ENCODE data around the gene JDP2. TPM values are rescaled to one million over a fixed set of nuclear protein-coding genes. Genes with fewer than 3 reads are reported as not detected.

JDP2 gene
- total and polyA plus RNA-seq, 2 of the 4 experiments (the other 2 are of a cell fraction): 35.7 to 38.4 TPM

DNA sequence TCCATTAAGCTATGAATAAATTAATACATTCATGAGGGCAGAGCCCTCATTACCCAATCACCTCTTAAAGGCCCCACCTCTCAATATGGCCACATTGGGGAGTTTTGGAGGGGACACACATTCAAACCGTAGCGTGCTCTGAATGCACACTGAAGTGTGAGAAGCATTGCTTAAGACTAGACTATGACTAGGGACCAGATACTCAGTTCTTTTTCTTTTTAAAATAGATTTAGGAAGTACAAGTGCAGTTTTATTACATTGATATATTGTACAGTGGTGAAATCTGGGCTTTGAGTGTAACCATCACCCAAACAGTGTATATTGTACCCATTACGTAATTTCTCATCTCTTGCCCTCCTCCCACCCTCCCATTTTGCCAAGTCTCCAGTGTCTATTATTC, 21.0 kb upstream of the JDP2 start:
- H3K23ac ChIP-seq (ENCODE audit: low read depth, low read length): no peak overlapping the region
- no peaks in the 10 kb centered on the region; the same call in 1 of the 2 replicates for H3K9me1 ChIP-seq (ENCODE audit: insufficient read depth, low read length)
- no peaks in the 10 kb centered on the region; the same call in 1 of the 2 replicates for H3K4me1 ChIP-seq (ENCODE audit: control insufficient read depth, insufficient read depth, low read length)
- no TSS peak for BruUV-seq (replicated peaks)
- H2AFZ ChIP-seq (replicated peaks; ENCODE audit: low read length, poor library complexity): no peak overlapping the region
- no peak overlapping the region for H3K4me3 ChIP-seq (ENCODE audit: insufficient read depth, low read depth, low read length)
- H4K91ac ChIP-seq (ENCODE audit: insufficient read depth, low read depth, low read length): no peak overlapping the region
- no peak overlapping the region for H2BK20ac ChIP-seq (ENCODE audit: low read depth, low read length)
- H3K18ac ChIP-seq (ENCODE audit: low read depth, low read length): no peak overlapping the region
- H2AK5ac ChIP-seq (ENCODE audit: low read depth, low read length): no peak overlapping the region
- ChIA-PET CTCF (no interaction called here), POLR2A (ENCODE audit: unreplicated experiment) (no interaction called here)
- TF ChIP-seq SMC3 (IDR thresholded peaks at IDR 0.05; ENCODE audit: low read depth, low read length) (no peak), MAZ (IDR thresholded peaks at IDR 0.05; ENCODE audit: borderline replicate concordance, low read depth, low read length) (no peak), MXI1 (IDR thresholded peaks at IDR 0.05; ENCODE audit: borderline replicate concordance, low read depth, low read length) (no peak), RCOR1 (IDR thresholded peaks at IDR 0.05; ENCODE audit: insufficient replicate concordance, low read length) (no peak), CHD1 (IDR thresholded peaks at IDR 0.05; ENCODE audit: low read depth, low read length) (no peak)
- H2AK9ac ChIP-seq (replicated peaks; ENCODE audit: low read depth, low read length, poor library complexity): no peak overlapping the region
- no peak overlapping the region for H3K9ac ChIP-seq (ENCODE audit: low read depth, low read length)
- no peak overlapping the region for H2BK120ac ChIP-seq (ENCODE audit: low read depth, low read length)
- no peak overlapping the region for H2BK5ac ChIP-seq (ENCODE audit: low read depth, low read length, poor library complexity, severe bottlenecking)
- no peak for DNase-seq
- H3K56ac ChIP-seq (ENCODE audit: extremely low read depth, insufficient read depth, low read length): no peak overlapping the region
- no peaks in the 10 kb centered on the region for H4K20me1 ChIP-seq (ENCODE audit: insufficient read depth, low read length)
- no peaks in the 10 kb centered on the region for H3K9me3 ChIP-seq (ENCODE audit: control insufficient read depth, insufficient read depth, low read length)
- dilution Hi-C loops (cut with HindIII; ENCODE audit: low sequenced_read_pairs, unreplicated experiment) (no loop called here), intact Hi-C loops (cut with micrococcal nuclease) (no loop called here), in situ Hi-C loops (cut with MboI; ENCODE audit: low sequenced_read_pairs) (no loop called here)
- no peak overlapping the region for H4K8ac ChIP-seq (ENCODE audit: low read depth in 2 of 2, low read length in 2 of 2)
- no peak overlapping the region for H3K27ac ChIP-seq (ENCODE audit: insufficient read depth, low read length)
- ATAC-seq (ENCODE audit: low read depth): no peak
- no peaks in the 10 kb centered on the region for H3K79me1 ChIP-seq (ENCODE audit: low read depth in 1 of 2, low read length in 2 of 2)
- no peaks in the 10 kb centered on the region for H3K36me3 ChIP-seq (ENCODE audit: control insufficient read depth, insufficient read depth, low read length)
- H3K27me3 ChIP-seq (ENCODE audit: control insufficient read depth, insufficient read depth, low read length): peaks cover 19% of the 10 kb centered on the region
- no peak overlapping the region for H4K5ac ChIP-seq (ENCODE audit: low read depth, low read length)
- no peak overlapping the region for H2BK15ac ChIP-seq (ENCODE audit: low read depth, low read length)
- H3K4ac ChIP-seq (ENCODE audit: low read depth, low read length): no peak overlapping the region
- WGBS, 2 experiments (ENCODE audit: extremely low coverage in 2 of 2, insufficient read length in 1 of 2): no CpG with 5 or more reads among the region's 3 CpGs
- no peak overlapping the region for H3K4me2 ChIP-seq (ENCODE audit: low read depth, low read length)
- H3K14ac ChIP-seq (replicated peaks; ENCODE audit: low read depth, low read length): no peak overlapping the region
